GM23248 (cell line): Measurements from ENCODE around the gene ANTKMT.

Experiments
- EZH2 ChIP-seq: fragments of 200-600 bp; sonication (generic); IDR thresholded peaks from 2 replicates; pipeline ENCODE4 v1.6.1; 2018; ENCODE audit warnings: antibody characterized with exemption, mild to moderate bottlenecking; ENCODE audit not compliant: insufficient read depth, poor library complexity, severe bottlenecking
- EZH2phosphoT487 ChIP-seq: fragments of 200-600 bp; sonication (generic); IDR thresholded peaks from 2 replicates; pipeline ENCODE4 v1.6.1; 2018; ENCODE audit warnings: antibody characterized with exemption, moderate library complexity, mild to moderate bottlenecking, low read depth; ENCODE audit not compliant: insufficient read depth

- TF ChIP-seq EZH2 (no peak), EZH2phosphoT487 (no peak)
Observed at GRCh38 chr16:676565-676902, 44.4 kb upstream of the ANTKMT start.
